ENCODE data around the gene SERINC5.
"Not testable (repeated sequence)": the region's sequence is repeated elsewhere in the genome, so short reads cannot be mapped to it uniquely, and the experiment has no call there.

SERINC5 gene

GRCh38 chr5:80160242-80160641 lies 95.6 kb downstream of the SERINC5 start:
- no peak for FAIRE-seq

DNA sequence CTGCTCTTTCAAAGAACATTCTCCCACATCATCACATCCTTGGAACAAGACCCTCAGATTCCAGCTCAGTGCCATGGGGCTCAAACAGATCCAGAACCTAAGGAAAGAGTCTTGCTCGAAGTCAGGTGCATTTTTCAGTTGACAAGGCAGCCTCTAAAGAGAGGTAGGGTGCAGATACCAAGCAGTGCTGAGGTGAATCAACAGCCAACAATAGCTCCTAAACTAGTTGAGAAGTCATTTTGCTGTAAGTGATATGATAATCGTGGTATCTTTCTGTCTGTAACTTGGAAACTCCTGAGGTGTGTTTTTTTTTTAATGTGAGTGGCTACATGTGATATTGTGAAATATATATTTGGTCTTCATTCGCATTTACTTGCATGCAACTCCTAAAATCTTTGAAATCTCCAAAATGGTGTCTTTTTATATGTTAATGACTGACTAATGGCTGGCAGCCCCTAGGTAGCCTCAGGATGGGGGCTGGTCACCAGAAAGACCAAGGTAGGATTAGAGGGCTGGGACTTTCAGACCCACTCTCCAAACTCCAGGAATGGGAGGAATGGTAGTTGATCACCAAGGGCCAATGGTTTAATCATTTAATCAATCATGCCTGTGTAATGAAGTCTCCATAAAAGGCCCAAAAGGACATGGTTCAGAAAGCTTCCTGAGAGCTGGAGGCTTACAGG lies 96.6 kb downstream of the SERINC5 start:
- FAIRE-seq, result no peak

DNA sequence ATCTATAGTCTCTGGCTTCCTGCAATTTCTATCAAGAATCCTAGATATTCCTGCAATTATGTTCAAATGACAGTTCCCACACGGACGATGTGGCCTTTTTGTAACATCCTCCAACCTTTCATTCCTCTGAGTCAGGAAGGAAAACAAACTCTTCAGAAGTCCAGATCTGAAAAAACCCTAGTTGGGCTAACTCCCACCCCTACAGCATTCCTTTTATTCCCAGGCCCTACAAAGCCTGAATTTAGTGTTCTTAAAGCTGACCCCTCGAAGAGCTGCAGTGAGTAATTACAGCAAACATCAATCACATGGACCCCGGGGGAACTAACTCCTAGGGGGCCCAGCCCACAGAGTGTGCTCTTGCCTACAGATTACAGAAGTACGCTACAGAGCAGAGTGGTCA lies 99.7 kb downstream of the SERINC5 start:
- FAIRE-seq, result no peak

DNA sequence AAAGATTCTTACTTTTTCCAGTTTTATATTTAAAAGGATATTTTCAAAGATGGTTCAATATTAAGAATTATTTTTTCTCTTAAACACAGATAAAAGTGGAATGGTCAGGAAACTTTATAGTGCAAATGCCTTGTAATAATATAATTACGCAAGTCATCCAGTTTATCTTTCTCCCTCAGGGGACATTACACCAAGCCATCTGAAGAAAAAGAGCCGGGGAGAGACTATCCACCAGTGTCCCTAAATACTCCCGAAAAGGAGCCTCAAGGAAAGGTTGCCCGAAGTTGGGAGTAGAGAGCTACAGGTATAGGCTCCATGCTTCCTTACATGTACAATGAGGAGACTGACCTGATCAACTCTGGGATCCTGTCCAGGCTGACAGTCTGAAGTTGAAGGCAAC lies 101.1 kb downstream of the SERINC5 start:
- no peak for FAIRE-seq

GRCh38 chr5:80154289-80154688 lies 101.6 kb downstream of the SERINC5 start:
- FAIRE-seq, result not testable (repeated sequence)

- no peak for FAIRE-seq
Observed at GRCh38 chr5:80153586-80154126, 102.2 kb downstream of the SERINC5 start.

DNA sequence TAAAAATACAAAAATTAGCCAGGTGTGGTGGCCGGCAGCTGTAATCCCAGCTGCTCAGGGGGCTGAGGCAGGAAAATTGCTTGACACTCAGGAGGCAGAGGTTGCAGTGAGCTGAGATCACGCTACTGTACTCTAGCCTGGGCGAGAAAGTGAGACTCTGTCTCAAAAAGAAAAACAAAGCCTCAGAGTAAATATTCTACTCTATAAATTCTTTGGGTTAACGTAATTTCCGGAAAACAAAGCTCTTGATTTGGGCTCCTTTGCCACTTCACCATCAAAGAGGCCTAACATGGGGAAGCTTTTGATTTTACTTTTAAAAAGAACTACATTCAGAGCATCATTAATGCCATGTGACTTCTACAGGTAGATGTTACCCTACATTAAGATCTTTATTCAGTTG lies 103.1 kb downstream of the SERINC5 start:
- no peak for FAIRE-seq

- FAIRE-seq, result no peak
Observed at GRCh38 chr5:80151890-80152289, 104.0 kb downstream of the SERINC5 start.

DNA sequence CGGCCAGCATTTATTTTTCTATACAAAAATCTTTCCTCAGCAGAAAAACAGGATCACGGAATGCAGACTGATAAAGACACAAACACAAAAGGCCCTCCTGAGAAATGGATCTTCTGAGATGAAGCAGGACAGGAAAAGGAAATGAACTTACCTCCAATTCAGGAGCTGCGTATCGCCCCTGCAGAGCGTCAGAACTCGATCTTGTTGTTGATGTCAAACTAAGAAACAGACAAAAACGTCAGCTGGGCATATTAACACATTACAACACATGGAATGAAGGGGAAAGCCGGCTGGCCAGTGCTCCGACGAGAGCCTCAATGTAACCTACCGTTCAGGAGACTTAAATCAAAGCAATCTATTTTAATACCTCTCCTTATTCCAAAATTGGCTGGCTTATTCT lies 105.1 kb downstream of the SERINC5 start:
- FAIRE-seq, result no peak

GRCh38 chr5:80149161-80149609 lies 106.7 kb downstream of the SERINC5 start:
- FAIRE-seq, result no peak

DNA sequence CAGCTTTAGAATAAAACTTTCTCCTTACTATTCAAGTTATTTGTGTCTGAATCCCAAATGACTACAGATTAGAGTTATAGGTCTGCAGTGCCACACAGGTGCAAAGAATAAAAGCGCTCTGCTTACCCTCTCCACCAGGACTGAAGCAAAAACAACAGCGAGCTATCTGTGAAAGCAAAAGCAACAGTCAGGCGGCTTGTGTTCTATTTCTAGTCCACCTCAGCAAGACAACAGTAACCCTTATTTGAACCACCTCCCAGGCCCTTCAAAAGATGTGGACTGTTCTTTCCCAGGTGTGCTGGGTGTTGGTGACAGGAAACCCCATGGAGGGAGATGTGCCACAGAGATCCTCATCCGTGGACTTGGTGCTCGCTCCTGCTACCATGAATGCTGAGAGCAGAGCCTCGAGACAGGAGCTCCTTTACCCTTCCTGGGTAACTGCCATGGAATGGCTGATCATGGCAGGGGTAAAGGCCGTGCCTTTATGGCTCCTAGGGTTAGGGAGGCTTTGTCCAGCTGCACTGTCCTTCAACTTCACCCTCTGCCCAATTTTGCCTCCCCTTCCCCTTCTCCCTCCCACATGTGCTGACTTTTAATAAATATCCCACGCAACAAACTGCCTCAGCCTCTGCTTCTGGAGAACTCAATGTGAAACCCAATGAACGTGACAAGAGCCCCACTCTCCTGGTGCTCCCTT lies 108.6 kb downstream of the SERINC5 start:
- FAIRE-seq, result no peak

GRCh38 chr5:80146046-80146445 lies 109.8 kb downstream of the SERINC5 start:
- no peak for FAIRE-seq

DNA sequence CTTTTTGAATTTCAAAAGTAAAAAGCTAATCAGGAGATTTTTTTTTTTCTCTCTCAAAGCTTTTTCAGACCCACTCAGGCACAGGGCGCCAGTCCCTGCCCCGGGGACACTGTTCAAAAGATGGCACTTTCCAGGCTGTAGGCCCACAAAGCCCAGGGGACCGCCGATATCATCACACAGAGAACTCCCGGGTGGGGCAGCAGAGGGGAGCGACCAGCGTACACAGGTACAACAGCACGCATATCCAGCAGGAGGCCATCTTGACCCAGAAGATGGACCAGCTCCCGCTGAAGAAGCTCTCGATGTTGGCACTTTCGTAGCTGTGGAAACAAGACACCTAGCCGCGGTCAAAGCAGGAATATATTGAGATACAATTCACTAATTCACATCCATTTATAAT lies 112.4 kb downstream of the SERINC5 start:
- FAIRE-seq, result no peak

- FAIRE-seq, result no peak
Observed at GRCh38 chr5:80142996-80143395, 112.9 kb downstream of the SERINC5 start.

- FAIRE-seq, result no peak
Observed at GRCh38 chr5:80141681-80142080, 114.2 kb downstream of the SERINC5 start.

- FAIRE-seq, result no peak
Observed at GRCh38 chr5:80141147-80141671, 114.6 kb downstream of the SERINC5 start.

DNA sequence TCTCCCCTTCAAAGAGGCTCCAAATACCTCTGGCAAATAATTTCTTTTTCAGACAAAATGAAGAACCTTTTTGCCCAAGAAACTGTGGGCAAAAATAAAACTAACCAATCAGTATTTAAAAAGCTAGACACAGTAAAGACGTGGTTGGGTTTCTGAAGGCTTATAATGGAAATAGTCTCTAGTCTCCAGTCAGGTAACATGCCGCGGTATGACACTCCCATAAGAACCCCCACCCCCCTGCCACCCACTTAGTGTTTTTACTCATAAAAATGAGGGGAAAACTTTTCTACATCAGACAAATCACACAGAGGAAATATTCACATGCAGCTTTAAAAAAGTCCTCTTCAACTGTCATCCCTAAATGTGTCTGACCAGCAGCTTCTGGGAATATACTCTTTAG lies 115.4 kb downstream of the SERINC5 start:
- no peak for FAIRE-seq

DNA sequence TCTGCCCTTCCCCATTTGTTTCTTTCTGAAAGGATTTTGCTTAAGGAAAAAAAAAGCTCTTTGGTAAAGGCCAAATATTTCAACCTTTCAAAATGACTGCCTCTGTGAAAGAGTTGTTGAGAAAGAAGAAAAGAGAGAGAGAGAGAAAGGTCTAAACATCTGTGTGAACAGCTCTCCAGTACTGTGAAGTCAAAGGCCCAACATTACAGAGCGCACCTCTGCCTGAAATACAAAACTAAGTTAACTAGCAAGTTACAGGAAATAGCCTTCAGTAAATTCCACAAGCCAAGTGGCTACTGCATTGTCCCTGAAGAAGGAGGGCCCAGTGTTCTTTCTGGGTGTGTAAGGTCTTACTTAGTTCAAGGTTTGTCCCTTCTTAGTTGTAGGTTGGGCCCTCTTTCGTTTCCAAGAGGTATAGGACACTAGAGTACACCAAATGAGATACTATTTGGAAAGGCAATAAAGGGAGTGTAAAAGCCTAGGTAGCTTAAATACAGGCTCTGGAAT lies 116.3 kb downstream of the SERINC5 start:
- FAIRE-seq, result no peak

GRCh38 chr5:80138486-80138885 lies 117.4 kb downstream of the SERINC5 start:
- FAIRE-seq, result no peak

DNA sequence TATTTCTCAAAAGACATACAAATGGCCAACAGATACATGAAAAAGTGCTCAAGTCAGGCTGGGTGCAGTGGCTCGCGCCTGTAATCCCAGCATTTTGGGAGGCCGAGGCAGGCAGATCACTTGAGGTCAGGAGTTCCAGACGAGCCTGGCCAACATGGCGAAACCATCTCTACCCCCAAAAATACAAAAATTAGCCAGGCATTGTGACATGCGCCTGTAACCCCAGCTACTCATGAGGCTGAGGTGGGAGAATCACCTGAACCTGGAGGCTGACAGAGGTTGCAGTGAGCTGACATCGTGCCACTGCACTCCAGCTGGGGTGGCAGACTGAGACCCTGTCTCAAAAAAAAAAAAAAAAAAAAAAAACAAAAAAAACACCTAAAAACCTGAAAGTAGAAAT lies 119.0 kb downstream of the SERINC5 start:
- not testable (repeated sequence) for FAIRE-seq

DNA sequence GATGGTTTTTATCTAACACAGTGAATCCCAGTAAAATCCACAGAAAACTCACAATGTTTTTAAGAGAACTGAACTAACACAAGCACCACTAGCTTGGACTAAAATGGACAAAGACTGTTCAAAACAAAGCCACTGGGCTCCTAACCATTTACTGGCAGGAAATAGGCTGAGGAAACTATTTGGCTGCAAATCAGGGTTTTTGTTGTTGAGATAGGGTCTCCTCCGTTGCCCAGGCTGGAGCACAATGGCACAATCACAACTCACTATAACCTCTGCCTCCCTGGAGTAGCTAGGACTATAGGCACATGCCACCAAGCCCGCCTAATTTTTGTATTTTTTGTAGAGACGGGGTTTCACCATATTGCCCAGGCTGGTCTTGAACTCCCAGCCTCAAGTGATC lies 121.0 kb downstream of the SERINC5 start:
- no peak for FAIRE-seq

DNA sequence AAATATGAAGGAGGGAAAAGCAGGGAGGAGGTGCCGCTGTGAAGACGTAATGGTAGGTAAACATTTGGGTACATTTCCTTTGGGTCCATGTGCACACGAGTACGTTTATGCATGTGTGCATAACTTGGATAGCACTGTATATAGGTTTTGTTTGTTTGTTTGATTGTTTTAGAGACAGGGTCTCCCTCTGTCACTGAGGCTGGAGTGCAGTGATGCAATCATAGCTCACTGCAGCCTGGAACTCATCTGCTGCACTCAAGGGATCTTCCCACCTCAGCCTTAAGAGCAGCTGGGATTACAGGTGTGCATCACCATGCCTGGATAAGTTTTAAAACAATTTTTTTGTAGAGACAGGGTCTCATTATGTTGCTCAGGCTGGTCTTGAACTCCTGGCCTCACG lies 126.7 kb downstream of the SERINC5 start:
- no peak for FAIRE-seq

DNA sequence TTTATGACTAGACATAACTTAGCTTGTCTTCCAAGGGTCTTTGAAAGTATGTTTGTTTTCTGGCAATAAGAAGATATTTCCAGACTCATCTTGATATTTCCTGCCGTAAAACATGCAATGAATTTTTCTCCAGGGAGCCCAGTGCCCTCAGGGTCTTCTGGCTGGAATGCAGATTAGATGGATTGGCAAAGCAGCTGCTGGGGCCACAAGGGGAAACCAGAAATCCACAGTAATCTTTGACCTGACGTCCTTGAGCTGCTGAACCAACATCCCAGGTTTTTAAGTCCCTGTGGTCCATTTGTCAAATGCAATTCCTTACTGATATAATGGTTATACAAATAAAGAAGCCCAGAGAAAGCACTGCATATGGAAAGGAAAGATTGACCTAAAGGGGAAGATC lies 127.7 kb downstream of the SERINC5 start:
- FAIRE-seq, result no peak

GRCh38 chr5:80127116-80127552 lies 128.7 kb downstream of the SERINC5 start:
- no peak for FAIRE-seq
